Gastrocnemius medialis (tissue), 4 donors: ENCODE measurements around the gene HTR3D. TPM values are rescaled to one million over a fixed set of nuclear protein-coding genes. Genes with fewer than 3 reads are reported as not detected.

Source experiments
- ATAC-seq, 2 donors: fragments of 150-250 bp; one replicate each; pipeline ENCODE4 v1.9.1; 2016
- DNase-seq, 2 donors: peaks; one replicate each; pipeline ENCODE4 v3.0.0-alpha.2; 2019
- H3K27ac ChIP-seq, 4 donors: fragments of 200-600 bp; sonication (generic); 1 replicate in 1 of 4; 2 replicates in 3 of 4; pipeline ENCODE4 v1.5.1; 2016 to 2018; ENCODE audit warnings: mild to moderate bottlenecking in 2 of 4, moderate library complexity in 1 of 4
- H3K27me3 ChIP-seq, 3 donors: fragments of 200-600 bp; sonication (generic) in 2 of 3; 1 replicate in 1 of 3; 2 replicates in 2 of 3; pipeline versions ENCODE4 v1.5.1 to v1.6.0; 2016 to 2019; ENCODE audit warnings: mild to moderate bottlenecking in 1 of 3, moderate library complexity in 1 of 3
- H3K36me3 ChIP-seq, 2 donors: fragments of 200-600 bp; sonication (generic) in 1 of 2; one replicate each; pipeline ENCODE4 v1.5.1; 2017 to 2018
- H3K4me1 ChIP-seq, 2 donors: fragments of 200-600 bp; sonication (generic) in 1 of 2; one replicate each; pipeline ENCODE4 v1.5.1; 2016 to 2017; ENCODE audit warnings: mild to moderate bottlenecking in 2 of 2
- H3K4me3 ChIP-seq, 4 donors: fragments of 200-600 bp; sonication (generic) in 3 of 4; 1 replicate in 1 of 4; 2 replicates in 3 of 4; pipeline ENCODE4 v1.5.1; 2016 to 2019; ENCODE audit warnings: mild to moderate bottlenecking in 2 of 4
- H3K9me3 ChIP-seq, 3 donors: fragments of 200-600 bp; sonication (generic) in 2 of 3; 1 replicate in 1 of 3; 2 replicates in 2 of 3; pipeline ENCODE4 v1.5.1; 2016 to 2019
- POLR2A ChIP-seq, 2 donors: fragments of 450-650 bp; IDR thresholded peaks; one replicate each; pipeline ENCODE4 v1.6.1; 2017; ENCODE audit warnings: antibody characterized with exemption in 2 of 2, mild to moderate bottlenecking in 2 of 2, moderate library complexity in 2 of 2
- in situ Hi-C, 4 donors: fragments of 200-750 bp; cut with MboI; loops; one replicate each; pipeline versions ENCODE4 v1.15.0 to v1.8.0; 2017; ENCODE audit warnings: low sequenced_read_pairs in 4 of 4
- intact Hi-C: fragments of 100-400 bp; cut with DNase I; formaldehyde crosslinking; loops from one replicate; pipeline ENCODE4 v1.15.1; 2023; ENCODE audit warnings: low total_unique reads
- total RNA-seq, 4 donors: library from RNA; depleted of rRNA; stranded (reverse); fragments of >200 nt; gene quantifications; one replicate each; pipeline versions ENCODE4 v1.1.0 to v1.2.3, GENCODE V29; 2016
- TF ChIP-seq, protein P1 (sequence below), 5 experiments: fragments of 450-650 bp in 3 of 5; fragments of 200-600 bp in 2 of 5; sonication (generic) in 2 of 5; IDR thresholded peaks in 4 of 5; conservative IDR thresholded peaks in 1 of 5; 1 replicate in 4 of 5; 2 replicates in 1 of 5; pipeline ENCODE4 v1.5.1; 2016 to 2019; ENCODE audit warnings: antibody characterized with exemption in 5 of 5, mild to moderate bottlenecking in 3 of 5, moderate library complexity in 3 of 5

HTR3D gene
- total RNA-seq, 4 donors from 2014 or later = not detected

DNA sequence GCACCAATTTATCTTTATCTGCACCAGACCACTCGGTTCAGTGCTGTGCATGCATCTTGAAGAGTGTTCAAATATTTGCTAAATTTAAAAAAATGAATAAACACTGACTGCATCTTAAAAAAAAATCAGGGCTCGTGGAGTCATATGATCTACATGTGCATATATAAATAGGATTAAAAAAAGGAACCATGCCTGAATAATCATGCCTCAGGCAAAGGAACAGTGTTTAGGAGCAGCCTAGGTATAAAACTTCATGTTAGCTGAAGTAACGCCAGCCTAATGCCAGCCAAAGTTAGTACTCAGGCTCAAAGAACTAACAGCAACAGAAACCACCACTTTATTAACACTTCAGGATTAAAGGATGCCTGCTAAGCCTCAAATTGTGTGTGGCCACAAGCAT, 23.4 kb upstream of the HTR3D start:
- ATAC-seq (no peak), DNase-seq (no peak)
- Histone ChIP-seq H3K4me3 (no peak overlapping the region), H3K9me3 (no peaks in the 10 kb centered on the region), H3K4me1 (peaks cover 49 to 58% of the 10 kb centered on the region in 2 donors), H3K27me3 (no peaks in the 10 kb centered on the region), H3K36me3 (peaks cover 0 to 44% of the 10 kb centered on the region in 2 donors), H3K27ac (peak overlapping the region; percentile 84 to 88 (median 86))
- no peak for TF ChIP-seq POLR2A (IDR thresholded peaks at IDR 0.05)
- TF ChIP-seq, protein P1, sequence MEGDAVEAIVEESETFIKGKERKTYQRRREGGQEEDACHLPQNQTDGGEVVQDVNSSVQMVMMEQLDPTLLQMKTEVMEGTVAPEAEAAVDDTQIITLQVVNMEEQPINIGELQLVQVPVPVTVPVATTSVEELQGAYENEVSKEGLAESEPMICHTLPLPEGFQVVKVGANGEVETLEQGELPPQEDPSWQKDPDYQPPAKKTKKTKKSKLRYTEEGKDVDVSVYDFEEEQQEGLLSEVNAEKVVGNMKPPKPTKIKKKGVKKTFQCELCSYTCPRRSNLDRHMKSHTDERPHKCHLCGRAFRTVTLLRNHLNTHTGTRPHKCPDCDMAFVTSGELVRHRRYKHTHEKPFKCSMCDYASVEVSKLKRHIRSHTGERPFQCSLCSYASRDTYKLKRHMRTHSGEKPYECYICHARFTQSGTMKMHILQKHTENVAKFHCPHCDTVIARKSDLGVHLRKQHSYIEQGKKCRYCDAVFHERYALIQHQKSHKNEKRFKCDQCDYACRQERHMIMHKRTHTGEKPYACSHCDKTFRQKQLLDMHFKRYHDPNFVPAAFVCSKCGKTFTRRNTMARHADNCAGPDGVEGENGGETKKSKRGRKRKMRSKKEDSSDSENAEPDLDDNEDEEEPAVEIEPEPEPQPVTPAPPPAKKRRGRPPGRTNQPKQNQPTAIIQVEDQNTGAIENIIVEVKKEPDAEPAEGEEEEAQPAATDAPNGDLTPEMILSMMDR (IDR thresholded peaks at IDR 0.05 in 4 of 5, conservative IDR thresholded peaks at IDR 0.05 in 1 of 5) = no peak
- intact Hi-C loops = no loop called here
- in situ Hi-C loops = no loop called here

GRCh38 chr3:184011230-184011876, 20.2 kb upstream of the HTR3D start:
- ATAC-seq (no peak), DNase-seq (no peak)
- H3K4me3 ChIP-seq = no peak overlapping the region
- H3K4me1 ChIP-seq = peaks cover 29 to 53% of the 10 kb centered on the region in 2 donors
- in situ Hi-C loops (loop anchor here in 1 of 4 donors (10.0 kb wide), 1 partner anchor 117 kb away; no protein-coding TSS in a partner anchor), intact Hi-C loops (loop anchor here (10.0 kb wide), 3 partner anchors 283 to 803 kb away; partner anchors contain the start of genes KLHL24, PSMD2 and VPS8)
- TF ChIP-seq, protein P1 (IDR thresholded peaks at IDR 0.05 in 4 of 5, conservative IDR thresholded peaks at IDR 0.05 in 1 of 5) = no peak
- TF ChIP-seq POLR2A (IDR thresholded peaks at IDR 0.05) = no peak
- H3K36me3 ChIP-seq = peaks cover 0 to 54% of the 10 kb centered on the region in 2 donors
- H3K27ac ChIP-seq = peak overlapping the region in 3 of 4 donors; percentile 10 to 98 (median 87)
- no peaks in the 10 kb centered on the region for H3K9me3 ChIP-seq
- H3K27me3 ChIP-seq = no peaks in the 10 kb centered on the region

- DNase-seq = no peak
- H3K4me3 ChIP-seq = peak overlapping the region in 3 of 4 donors; percentile 98 to 100 (median 100)
- intact Hi-C loops (loop anchor here (10.0 kb wide), 3 partner anchors 283 to 803 kb away; partner anchors contain the start of genes KLHL24, PSMD2 and VPS8), in situ Hi-C loops (loop anchor here in 1 of 4 donors (10.0 kb wide), 1 partner anchor 117 kb away; no protein-coding TSS in a partner anchor)
- H3K9me3 ChIP-seq = no peaks in the 10 kb centered on the region
- TF ChIP-seq POLR2A (IDR thresholded peaks at IDR 0.05) = no peak
- TF ChIP-seq, protein P1 (IDR thresholded peaks at IDR 0.05 in 4 of 5, conservative IDR thresholded peaks at IDR 0.05 in 1 of 5) = no peak
- H3K27ac ChIP-seq = peak overlapping the region; percentile 87 to 98 (median 92)
- H3K27me3 ChIP-seq = no peaks in the 10 kb centered on the region
- peaks cover 0 to 54% of the 10 kb centered on the region in 2 donors for H3K36me3 ChIP-seq
- H3K4me1 ChIP-seq = peaks cover 30 to 52% of the 10 kb centered on the region in 2 donors
- ATAC-seq = no peak
These were observed 19.3 kb upstream of the HTR3D start for GRCh38 chr3:184011937-184012889.

DNA sequence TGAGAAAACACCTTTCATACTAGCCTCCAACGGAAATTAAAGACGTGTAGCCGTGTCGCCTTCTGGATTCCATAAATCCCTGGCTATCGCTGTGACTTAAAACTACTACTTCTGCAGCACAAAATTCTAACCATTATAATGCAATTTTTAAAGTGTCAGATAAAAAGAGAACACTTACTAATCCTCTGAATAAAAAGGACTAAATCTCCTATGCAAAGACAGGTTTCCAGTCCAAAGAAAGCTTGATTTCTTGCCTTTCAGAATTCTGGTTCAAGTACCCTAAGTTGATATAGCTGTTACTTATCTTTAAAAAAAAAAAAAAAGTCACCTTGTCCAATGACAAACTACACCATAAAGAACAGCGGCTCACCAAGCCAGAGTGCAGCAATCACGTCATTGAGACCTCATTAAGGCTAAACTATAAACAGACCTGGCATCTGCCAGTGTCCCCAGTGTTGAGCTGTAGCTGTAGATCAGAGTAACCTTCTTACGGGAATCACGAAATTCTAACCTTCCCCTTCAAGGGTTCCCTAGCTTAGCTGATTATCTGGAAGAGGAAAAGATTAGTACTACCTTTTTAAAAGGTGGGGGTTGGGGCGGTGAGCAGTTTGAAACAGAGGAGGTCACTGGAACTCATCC, 16.0 kb upstream of the HTR3D start:
- DNase-seq (peak; percentile 55 to 84), ATAC-seq (peak; percentile 71 to 82)
- H3K9me3 ChIP-seq = no peaks in the 10 kb centered on the region
- intact Hi-C loops (loop anchor here (1.0 to 10.0 kb wide), 6 partner anchors 38 to 799 kb away; partner anchors contain the start of genes AP2M1, EIF2B5, KLHL24 and PSMD2), in situ Hi-C loops (loop anchor here in 1 of 4 donors (10.0 kb wide), 1 partner anchor 121 kb away; no protein-coding TSS in a partner anchor)
- peaks cover 25 to 46% of the 10 kb centered on the region in 2 donors for H3K4me1 ChIP-seq
- peak overlapping the region; percentile 98 to 100 (median 100) for H3K4me3 ChIP-seq
- no peaks in the 10 kb centered on the region for H3K27me3 ChIP-seq
- TF ChIP-seq, protein P1 (IDR thresholded peaks at IDR 0.05 in 4 of 5, conservative IDR thresholded peaks at IDR 0.05 in 1 of 5) = no peak
- TF ChIP-seq POLR2A (IDR thresholded peaks at IDR 0.05) = peak; percentile 74 to 91
- H3K27ac ChIP-seq = peak overlapping the region; percentile 87 to 98 (median 92)
- peaks cover 0 to 31% of the 10 kb centered on the region in 2 donors for H3K36me3 ChIP-seq
